H9 (cell line): ENCODE data around the gene FEV. TPM values are rescaled to one million over a fixed set of nuclear protein-coding genes. Genes with fewer than 3 reads are reported as not detected.

Source experiments
- DNase-seq: peaks from one replicate; pipeline ENCODE4 v3.0.0-alpha.2; 2017
- H2AFZ ChIP-seq: one replicate; pipeline ENCODE4 v1.6.1; 2013; ENCODE audit warnings: mild to moderate bottlenecking, low read length, control low read depth, moderate library complexity
- H2AK5ac ChIP-seq: 2 replicates; pipeline ENCODE4 v1.6.1; 2013; ENCODE audit warnings: low read length, control low read depth, mixed read lengths; ENCODE audit not compliant: insufficient read length
- H2BK120ac ChIP-seq: one replicate; pipeline ENCODE4 v1.6.1; 2013; ENCODE audit warnings: low read depth, mild to moderate bottlenecking, low read length, control low read depth, inconsistent platforms; ENCODE audit not compliant: poor library complexity, severe bottlenecking
- H2BK12ac ChIP-seq: 2 replicates; pipeline ENCODE4 v1.6.1; 2013; ENCODE audit warnings: low read length, control low read depth, mixed read lengths, low read depth; ENCODE audit not compliant: insufficient read length
- H2BK15ac ChIP-seq: 2 replicates; pipeline ENCODE4 v1.6.1; 2013; ENCODE audit warnings: low read depth, low read length, control low read depth
- H2BK20ac ChIP-seq: one replicate; pipeline ENCODE4 v1.6.1; 2013; ENCODE audit warnings: low read depth, mild to moderate bottlenecking, low read length, control low read depth, inconsistent platforms; ENCODE audit not compliant: poor library complexity, severe bottlenecking
- H2BK5ac ChIP-seq: 2 replicates; pipeline ENCODE4 v1.6.1; 2013; ENCODE audit warnings: low read length, control low read depth, mixed read lengths; ENCODE audit not compliant: insufficient read length
- H3K14ac ChIP-seq: 2 replicates; pipeline ENCODE4 v1.6.1; 2013; ENCODE audit warnings: low read length, control low read depth; ENCODE audit not compliant: insufficient read depth
- H3K18ac ChIP-seq: 2 replicates; pipeline ENCODE4 v1.6.1; 2013; ENCODE audit warnings: low read depth, mild to moderate bottlenecking, mixed read lengths, low read length, control low read depth; ENCODE audit not compliant: insufficient read length
- H3K23ac ChIP-seq: 2 replicates; pipeline ENCODE4 v1.6.1; 2013; ENCODE audit warnings: low read length, control low read depth, mixed read lengths, low read depth; ENCODE audit not compliant: insufficient read length
- H3K23me2 ChIP-seq: 2 replicates; pipeline ENCODE4 v1.6.1; 2013; ENCODE audit warnings: low read depth, mild to moderate bottlenecking, mixed read lengths, low read length, control low read depth; ENCODE audit not compliant: insufficient read length, poor library complexity, severe bottlenecking
- H3K27ac ChIP-seq: 2 replicates; pipeline ENCODE4 v1.5.1; 2013; ENCODE audit warnings: low read length, control low read depth, mixed read lengths, low read depth; ENCODE audit not compliant: insufficient read length
- H3K27me3 ChIP-seq: 2 replicates; pipeline ENCODE4 v1.6.1; 2013; ENCODE audit warnings: low read length, control low read depth, inconsistent platforms; ENCODE audit not compliant: insufficient read depth
- H3K4ac ChIP-seq: 2 replicates; pipeline ENCODE4 v1.6.1; 2013; ENCODE audit warnings: low read depth, mild to moderate bottlenecking, control low read depth, inconsistent platforms, low read length, moderate library complexity
- H3K4me1 ChIP-seq: 2 replicates; pipeline ENCODE4 v1.6.1; 2013; ENCODE audit warnings: low read length, control low read depth, inconsistent platforms; ENCODE audit not compliant: insufficient read depth
- H3K4me2 ChIP-seq: 2 replicates; pipeline ENCODE4 v1.6.1; 2013; ENCODE audit warnings: low read length, control low read depth, mixed read lengths; ENCODE audit not compliant: insufficient read length, insufficient read depth
- H3K56ac ChIP-seq: 2 replicates; pipeline ENCODE4 v1.6.1; 2013; ENCODE audit warnings: low read depth, mild to moderate bottlenecking, mixed read lengths, low read length, control low read depth; ENCODE audit not compliant: insufficient read length
- H3K79me1 ChIP-seq: 2 replicates; pipeline ENCODE4 v1.6.1; 2013; ENCODE audit warnings: low read depth, mild to moderate bottlenecking, moderate library complexity, low read length, control low read depth, inconsistent platforms; ENCODE audit not compliant: insufficient read depth, poor library complexity, severe bottlenecking
- H3K79me2 ChIP-seq: 2 replicates; pipeline ENCODE4 v1.6.1; 2013; ENCODE audit warnings: low read length, control low read depth, inconsistent platforms; ENCODE audit not compliant: insufficient read depth
- H3K9ac ChIP-seq: 2 replicates; pipeline ENCODE4 v1.6.1; 2013; ENCODE audit warnings: low read length, control low read depth, mixed read lengths; ENCODE audit not compliant: insufficient read length; ENCODE audit errors: extremely low read depth
- H3K9me3 ChIP-seq: one replicate; pipeline ENCODE4 v1.6.1; 2013; ENCODE audit warnings: low read depth, low read length, inconsistent platforms; ENCODE audit not compliant: control insufficient read depth
- H3T11ph ChIP-seq: one replicate; pipeline ENCODE4 v1.6.1; 2013; ENCODE audit warnings: mild to moderate bottlenecking, low read length, control low read depth, inconsistent platforms
- H4K20me1 ChIP-seq: one replicate; pipeline ENCODE4 v1.6.1; 2013; ENCODE audit not compliant: control insufficient read depth, insufficient read length, insufficient read depth
- H4K5ac ChIP-seq: 2 replicates; pipeline ENCODE4 v1.6.1; 2013; ENCODE audit warnings: low read depth, mild to moderate bottlenecking, mixed read lengths, low read length, control low read depth; ENCODE audit not compliant: insufficient read length
- H4K8ac ChIP-seq: replicated peaks from 2 replicates; pipeline ENCODE4 v1.6.1; 2013; ENCODE audit warnings: low read length, control low read depth, mixed read lengths, low read depth; ENCODE audit not compliant: insufficient read length
- H4K91ac ChIP-seq: 2 replicates; pipeline ENCODE4 v1.6.1; 2013; ENCODE audit warnings: low read depth, mild to moderate bottlenecking, moderate library complexity, mixed read lengths, low read length, control low read depth; ENCODE audit not compliant: insufficient read length
- H3K27ac Mint-ChIP-seq, 3 experiments: 2 replicates in 2 of 3; 3 replicates in 1 of 3; pipeline ENCODE4 v1.8.0; 2020 to 2021; ENCODE audit warnings: mixed read lengths in 3 of 3, mild to moderate bottlenecking in 1 of 3, moderate library complexity in 1 of 3
- H3K27me3 Mint-ChIP-seq: 2 replicates; pipeline ENCODE4 v1.8.0; 2021; ENCODE audit warnings: low read depth, mild to moderate bottlenecking, moderate library complexity, mixed read lengths
- H3K36me3 Mint-ChIP-seq, 3 experiments: 2 replicates in 2 of 3; 3 replicates in 1 of 3; pipeline ENCODE4 v1.8.0; 2020 to 2021; ENCODE audit warnings: low read depth in 3 of 3, mixed read lengths in 3 of 3; ENCODE audit not compliant: insufficient read depth in 1 of 3
- H3K4me1 Mint-ChIP-seq, 2 experiments: 2 replicates each; pipeline ENCODE4 v1.8.0; 2020; ENCODE audit warnings: mixed read lengths in 2 of 2
- H3K4me3 Mint-ChIP-seq, 2 experiments: 2 replicates in 1 of 2; 3 replicates in 1 of 2; pipeline ENCODE4 v1.8.0; 2020 to 2021; ENCODE audit warnings: mild to moderate bottlenecking in 2 of 2, mixed read lengths in 2 of 2, moderate library complexity in 1 of 2
- H3K9me3 Mint-ChIP-seq, 2 experiments: 2 replicates in 1 of 2; 3 replicates in 1 of 2; pipeline ENCODE4 v1.8.0; 2020; ENCODE audit warnings: mild to moderate bottlenecking in 2 of 2, mixed read lengths in 2 of 2, moderate library complexity in 1 of 2
- CTCF ChIP-seq: fragments of 200-600 bp; sonication (generic); conservative IDR thresholded peaks from 3 replicates; pipeline ENCODE4 v1.8.0; 2021; ENCODE audit warnings: antibody characterized with exemption, mild to moderate bottlenecking
- whole genome bisulfite sequencing: extraction: QIAGEN DNeasy Blood & Tissue Kit; methylation state at CpG from one replicate; pipeline ENCODE4 v1.1.7; 2013; ENCODE audit warnings: missing lambda C conversion rate, low lambda C conversion rate, mixed read lengths; ENCODE audit not compliant: insufficient read length; ENCODE audit errors: extremely low coverage; 5-methylcytosine and 5-hydroxymethylcytosine counted together
- total RNA-seq: library from RNA; stranded (reverse); gene quantifications from 2 replicates; pipeline ENCODE4 v1.2.1, GENCODE V29; 2021

FEV gene
- total RNA-seq, 1 experiment from 2014 or later = not detected

DNA sequence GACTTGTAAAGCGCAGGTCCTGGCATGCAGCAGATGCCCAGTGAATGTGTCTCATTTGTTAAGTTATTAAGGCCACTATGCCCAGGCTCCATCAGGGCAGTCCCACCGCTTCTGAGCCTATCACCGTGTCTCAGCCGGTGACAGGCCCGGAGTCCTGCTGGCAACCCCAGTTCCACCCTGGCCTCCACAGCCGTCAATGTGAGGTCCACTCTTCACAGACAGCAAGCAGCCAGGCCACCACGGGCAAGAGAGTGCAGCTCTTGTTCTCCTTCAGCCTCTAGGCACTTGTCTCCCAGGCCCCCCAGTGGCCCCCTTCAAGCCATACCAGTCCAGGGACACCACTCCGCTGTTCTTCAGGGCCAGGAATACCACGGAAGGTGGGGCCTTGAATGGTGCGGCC is 33.7 kb upstream of the FEV start:
- H4K5ac ChIP-seq = no peak overlapping the region
- no peak overlapping the region for H3K4me3 Mint-ChIP-seq
- no peak overlapping the region for H3K27ac ChIP-seq
- H4K8ac ChIP-seq = no peak overlapping the region
- no peak overlapping the region for H3K27ac Mint-ChIP-seq
- H3K36me3 Mint-ChIP-seq = no peaks in the 10 kb centered on the region
- no peaks in the 10 kb centered on the region for H3K79me2 ChIP-seq
- H2AFZ ChIP-seq = no peak overlapping the region
- H3K18ac ChIP-seq = no peak overlapping the region
- H3K4me1 Mint-ChIP-seq = peaks cover 2 to 3% of the 10 kb centered on the region in 2 experiments; a peak in 3 of 4 replicates
- no peaks in the 10 kb centered on the region for H3K4me1 ChIP-seq
- no peak overlapping the region for H3K9ac ChIP-seq
- H3K27me3 Mint-ChIP-seq = peaks cover 35% of the 10 kb centered on the region
- H3K23me2 ChIP-seq = no peaks in the 10 kb centered on the region
- H3T11ph ChIP-seq = no peak overlapping the region
- H2BK120ac ChIP-seq = no peak overlapping the region
- no peak overlapping the region for H2BK20ac ChIP-seq
- H3K4me2 ChIP-seq = no peak overlapping the region
- H2BK5ac ChIP-seq = no peak overlapping the region
- no peak overlapping the region for H4K91ac ChIP-seq
- H3K56ac ChIP-seq = no peak overlapping the region
- H3K79me1 ChIP-seq = no peaks in the 10 kb centered on the region
- WGBS = no CpG with 5 or more reads among the region's 10 CpGs
- no peak overlapping the region for H3K4ac ChIP-seq
- H2AK5ac ChIP-seq = no peak overlapping the region
- H3K23ac ChIP-seq = no peak overlapping the region
- no peak for DNase-seq
- no peak for TF ChIP-seq CTCF
- no peak overlapping the region for H2BK12ac ChIP-seq
- H3K9me3 ChIP-seq = no peaks in the 10 kb centered on the region
- H3K14ac ChIP-seq = no peak overlapping the region; the same call in 1 of the 2 replicates
- no peak overlapping the region for H2BK15ac ChIP-seq
- H4K20me1 ChIP-seq = no peaks in the 10 kb centered on the region
- no peaks in the 10 kb centered on the region; the same call in 1 of the 2 replicates for H3K27me3 ChIP-seq
- no peaks in the 10 kb centered on the region; a peak in 1 of 5 replicates for H3K9me3 Mint-ChIP-seq
